HG02973 (cell line): ENCODE measurements around the gene HNF1B.
A peak's percentile ranks its signal among the peaks of the same experiment; 100 is the strongest.
"Not testable (repeated sequence)": the region's sequence is repeated elsewhere in the genome, so short reads cannot be mapped to it uniquely, and the experiment has no call there.

Experiments
- ATAC-seq: cut with Tn5 transposase; IDR thresholded peaks from one replicate; pipeline ENCODE4 v1.9.1; 2021; ENCODE audit warnings: moderate library complexity; ENCODE audit not compliant: unreplicated experiment

HNF1B gene

GRCh38 chr17:37744961-37745800, at the start of gene HNF1B:
TSS of gene HNF1B (minus strand) at chr17:37745059. CDS start at chr17:37744884, 175 bp downstream.
- no peak for ATAC-seq

- ATAC-seq, result no peak
These were observed 47.9 kb upstream of the HNF1B start for GRCh38 chr17:37792787-37793186.

GRCh38 chr17:37791447-37792399, 46.9 kb upstream of the HNF1B start:
- no peak for ATAC-seq

- no peak for ATAC-seq
These were observed 45.1 kb upstream of the HNF1B start for GRCh38 chr17:37789771-37790541.

- ATAC-seq, result no peak
These were observed 44.2 kb upstream of the HNF1B start for GRCh38 chr17:37789021-37789565.

GRCh38 chr17:37788526-37788925, 43.7 kb upstream of the HNF1B start:
- no peak for ATAC-seq

GRCh38 chr17:37787055-37787757, 42.3 kb upstream of the HNF1B start:
- no peak for ATAC-seq

- no peak for ATAC-seq
These were observed 41.6 kb upstream of the HNF1B start for GRCh38 chr17:37786481-37786880.

GRCh38 chr17:37782460-37782859, 37.6 kb upstream of the HNF1B start:
- not testable (repeated sequence) for ATAC-seq

- no peak for ATAC-seq
These were observed 36.6 kb upstream of the HNF1B start for GRCh38 chr17:37781451-37781850.

- no peak for ATAC-seq
These were observed 34.7 kb upstream of the HNF1B start for GRCh38 chr17:37779554-37779953.

GRCh38 chr17:37774504-37774903, 29.6 kb upstream of the HNF1B start:
- peak; percentile 82 for ATAC-seq

- ATAC-seq, result no peak
These were observed 28.1 kb upstream of the HNF1B start for GRCh38 chr17:37772982-37773381.

- ATAC-seq, result no peak
These were observed 26.0 kb upstream of the HNF1B start for GRCh38 chr17:37770631-37771518.

- no peak for ATAC-seq
These were observed 24.2 kb upstream of the HNF1B start for GRCh38 chr17:37769050-37769449.

GRCh38 chr17:37768438-37768837, 23.6 kb upstream of the HNF1B start:
- ATAC-seq, result no peak

- ATAC-seq, result no peak
These were observed 22.1 kb upstream of the HNF1B start for GRCh38 chr17:37766971-37767370.

- ATAC-seq, result no peak
These were observed 19.5 kb upstream of the HNF1B start for GRCh38 chr17:37764383-37764782.

GRCh38 chr17:37762666-37763065, 17.8 kb upstream of the HNF1B start:
- no peak for ATAC-seq
